ENCODE data around the gene PIGT. TPM values are rescaled to one million over a fixed set of nuclear protein-coding genes. Genes with fewer than 3 reads are reported as not detected.
A peak's percentile ranks its signal among the peaks of the same experiment; 100 is the strongest.

The PIGT gene
- total and polyA plus RNA-seq, 4 experiments from 2014 or later = 81.9 to 92.2 (median 85.1) TPM

DNA sequence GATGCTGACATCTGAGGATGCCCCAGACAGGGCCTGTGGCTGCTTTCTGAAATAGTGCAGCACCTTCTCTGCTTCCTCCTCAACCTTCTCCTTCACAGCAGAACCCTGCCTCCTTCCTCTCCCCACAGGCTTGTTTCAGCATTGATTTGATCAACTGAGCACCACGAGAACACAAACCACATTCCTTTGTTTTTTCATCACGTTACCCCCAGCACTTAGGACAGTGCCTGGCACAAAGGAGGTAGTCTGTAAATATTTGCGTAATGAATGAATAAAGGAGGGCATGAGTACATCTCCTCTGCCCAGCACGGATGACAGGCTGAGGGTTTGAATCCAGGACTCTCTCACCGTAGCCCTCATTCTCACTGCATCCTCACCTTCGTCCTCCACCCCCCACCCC, 32.3 kb downstream of the PIGT start:
- no peaks in the 10 kb centered on the region for H3K36me3 ChIP-seq (ENCODE audit: insufficient read depth, low read length)
- CTCF ChIA-PET (ENCODE audit: partially characterized antibody) = interaction anchor here (2.0 to 10.0 kb wide), 6 partner anchors 12 to 322 kb away, joined by 6 to 89 read pairs (median 16); partner anchors contain the start of gene SYS1
- H3K4me3 ChIP-seq (ENCODE audit: low read length in 2 of 2) = no peak overlapping the region
- intact Hi-C loops (cut with micrococcal nuclease) = no loop called here
- H3K4me1 ChIP-seq (ENCODE audit: insufficient read depth, low read length) = peaks cover 15% of the 10 kb centered on the region
- no peaks in the 10 kb centered on the region for H3K27me3 ChIP-seq (ENCODE audit: insufficient read depth, low read length)
- H3K9me3 ChIP-seq (ENCODE audit: control insufficient read depth in 1 of 2, low read length in 2 of 2) = no peaks in the 10 kb centered on the region
- peaks cover 6 to 9% of the 10 kb centered on the region in 2 donors for H3K27me3 Mint-ChIP-seq
- H3K27ac ChIP-seq (ENCODE audit: low read depth, low read length) = no peak overlapping the region
- H3K4me3 Mint-ChIP-seq = no peak overlapping the region
- DNase-seq = no peak
- H3K27ac Mint-ChIP-seq = no peak overlapping the region
- peaks cover 22 to 29% (median 26%) of the 10 kb centered on the region in 4 donors for H3K4me1 Mint-ChIP-seq
- no peaks in the 10 kb centered on the region for H3K9me3 Mint-ChIP-seq
- peaks cover 2 to 5% of the 10 kb centered on the region in 2 donors for H3K36me3 Mint-ChIP-seq
- POLR2A ChIA-PET (ENCODE audit: partially characterized antibody) = no interaction called here

DNA sequence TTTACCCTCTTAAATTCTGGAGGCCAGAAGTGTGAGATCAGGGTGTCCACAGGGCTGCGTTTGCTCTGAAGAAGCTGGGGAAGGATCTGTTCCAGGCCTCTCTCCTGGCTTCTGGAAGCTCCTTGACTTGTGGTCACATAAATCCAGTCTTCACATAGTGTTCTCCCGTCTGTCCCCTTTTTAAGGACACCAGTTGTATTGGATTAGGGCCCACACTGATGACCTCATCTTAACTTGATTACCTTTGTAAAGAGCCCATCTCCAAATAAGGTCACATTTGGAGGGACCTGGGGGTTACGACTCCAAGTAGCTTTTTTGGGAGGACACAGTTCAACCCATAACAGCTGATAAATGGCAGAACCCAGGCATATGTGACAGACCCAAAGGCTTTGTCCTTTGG, 33.6 kb downstream of the PIGT start:
- ChIA-PET CTCF (ENCODE audit: partially characterized antibody) (interaction anchor here (0.6 to 10.0 kb wide), 24 partner anchors 9 to 766 kb away, joined by 3 to 89 read pairs (median 4); partner anchors contain the start of gene SYS1), POLR2A (ENCODE audit: partially characterized antibody) (interaction anchor here (1.3 to 2.1 kb wide), 2 partner anchors 85 to 87 kb away, joined by 4 to 6 read pairs; partner anchors contain the start of gene SYS1)
- Mint-ChIP-seq H3K4me1 (peaks cover 12 to 18% (median 14%) of the 10 kb centered on the region in 4 donors), H3K4me3 (no peak overlapping the region), H3K36me3 (peaks cover 2 to 5% of the 10 kb centered on the region in 2 donors), H3K27me3 (peaks cover 6 to 9% of the 10 kb centered on the region in 2 donors), H3K27ac (no peak overlapping the region), H3K9me3 (no peaks in the 10 kb centered on the region)
- Histone ChIP-seq H3K27me3 (ENCODE audit: insufficient read depth, low read length) (no peaks in the 10 kb centered on the region), H3K4me1 (ENCODE audit: insufficient read depth, low read length) (peaks cover 3% of the 10 kb centered on the region), H3K9me3 (ENCODE audit: control insufficient read depth in 1 of 2, low read length in 2 of 2) (no peaks in the 10 kb centered on the region), H3K36me3 (ENCODE audit: insufficient read depth, low read length) (no peaks in the 10 kb centered on the region), H3K27ac (ENCODE audit: low read depth, low read length) (no peak overlapping the region), H3K4me3 (ENCODE audit: low read length in 2 of 2) (no peak overlapping the region)
- no peak for DNase-seq
- intact Hi-C loops (cut with micrococcal nuclease) = no loop called here

DNA sequence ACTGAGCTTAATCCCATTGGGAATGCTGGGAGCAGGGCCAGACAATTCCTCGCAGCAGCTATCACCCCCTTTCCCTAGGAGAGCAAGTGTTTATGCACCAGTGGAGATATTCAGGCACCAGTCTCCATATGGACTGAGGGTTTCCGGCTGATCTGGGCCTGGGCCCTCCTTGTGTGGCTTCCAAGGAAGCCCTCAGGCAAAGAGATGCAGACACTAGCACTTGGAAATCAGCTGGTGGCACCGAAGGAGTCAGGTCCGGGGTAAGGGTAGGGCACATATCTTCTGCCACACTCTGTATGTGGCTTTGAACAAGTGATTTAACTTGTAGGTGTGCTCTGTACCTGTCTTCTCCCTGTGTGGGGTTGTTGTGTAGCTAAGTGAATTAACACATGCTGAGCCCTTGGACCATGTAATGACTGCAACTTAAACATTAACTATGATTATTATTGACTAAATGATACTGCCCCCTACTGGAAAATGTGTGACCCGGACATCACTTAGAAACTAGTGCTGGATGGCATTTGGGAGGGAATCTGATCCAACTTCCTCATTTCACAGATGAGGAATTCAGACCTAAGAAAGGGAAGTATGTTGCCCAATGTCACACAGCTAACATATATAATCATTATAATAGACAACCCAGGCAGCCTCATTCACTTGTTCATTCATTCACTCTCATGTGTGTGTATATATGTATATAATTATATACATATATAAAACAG, 34.3 kb downstream of the PIGT start:
- Mint-ChIP-seq H3K4me1 (peaks cover 6 to 11% (median 8%) of the 10 kb centered on the region in 4 donors), H3K4me3 (no peak overlapping the region), H3K9me3 (no peaks in the 10 kb centered on the region), H3K27me3 (peaks cover 4 to 8% of the 10 kb centered on the region in 2 donors), H3K27ac (no peak overlapping the region), H3K36me3 (peaks cover 2 to 5% of the 10 kb centered on the region in 2 donors)
- Histone ChIP-seq H3K4me3 (ENCODE audit: low read length in 2 of 2) (no peak overlapping the region), H3K27ac (ENCODE audit: low read depth, low read length) (no peak overlapping the region), H3K36me3 (ENCODE audit: insufficient read depth, low read length) (no peaks in the 10 kb centered on the region), H3K27me3 (ENCODE audit: insufficient read depth, low read length) (no peaks in the 10 kb centered on the region), H3K9me3 (ENCODE audit: control insufficient read depth in 1 of 2, low read length in 2 of 2) (no peaks in the 10 kb centered on the region), H3K4me1 (ENCODE audit: insufficient read depth, low read length) (no peaks in the 10 kb centered on the region)
- POLR2A ChIA-PET (ENCODE audit: partially characterized antibody) = interaction anchor here (1.0 to 2.1 kb wide), 4 partner anchors 14 to 87 kb away, joined by 3 to 6 read pairs (median 4); partner anchors contain the start of gene SYS1
- CTCF ChIA-PET (ENCODE audit: partially characterized antibody) = interaction anchor here (0.8 to 10.0 kb wide), 24 partner anchors 8 to 767 kb away, joined by 3 to 89 read pairs (median 4); partner anchors contain the start of gene SYS1
- intact Hi-C loops (cut with micrococcal nuclease) = loop anchor here (1.0 kb wide), 3 partner anchors 13 to 131 kb away; partner anchors contain the start of gene SYS1
- peak in 4 of 5 donors; percentile 36 to 47 (median 46) for DNase-seq

DNA sequence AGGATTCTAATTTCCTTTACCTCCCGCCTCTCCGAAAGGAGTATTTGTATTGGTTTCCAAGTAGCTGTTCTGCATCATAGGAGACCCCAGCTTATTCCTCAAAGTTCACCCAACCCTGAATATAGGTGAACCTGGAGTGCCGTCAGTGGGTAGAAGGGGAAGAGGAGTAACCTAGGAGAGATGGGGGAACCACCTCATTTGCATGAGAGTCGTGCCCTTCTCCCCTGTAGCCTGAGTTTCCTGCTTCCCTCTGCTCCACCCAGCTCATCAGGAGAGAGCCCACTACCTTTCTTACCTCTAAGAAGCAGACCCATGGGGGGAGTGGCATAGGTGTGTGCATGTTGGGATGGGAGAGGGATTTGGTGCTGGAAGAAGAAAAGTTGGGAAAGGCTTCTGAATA, 36.3 kb downstream of the PIGT start:
- Mint-ChIP-seq H3K4me3 (no peak overlapping the region), H3K4me1 (peaks cover 0 to 1% (median 0%) of the 10 kb centered on the region in 4 donors), H3K27me3 (peaks cover 3 to 4% of the 10 kb centered on the region in 2 donors), H3K9me3 (no peaks in the 10 kb centered on the region), H3K36me3 (peaks cover 2 to 5% of the 10 kb centered on the region in 2 donors), H3K27ac (no peak overlapping the region)
- ChIA-PET CTCF (ENCODE audit: partially characterized antibody) (interaction anchor here (1.0 to 10.0 kb wide), 9 partner anchors 9 to 316 kb away, joined by 3 to 89 read pairs (median 4); partner anchors contain the start of gene SYS1), POLR2A (ENCODE audit: partially characterized antibody) (interaction anchor here (1.2 to 1.8 kb wide), 3 partner anchors 16 to 131 kb away, joined by 3 to 5 read pairs (median 4); partner anchors contain the start of gene SYS1)
- Histone ChIP-seq H3K27ac (ENCODE audit: low read depth, low read length) (no peak overlapping the region), H3K27me3 (ENCODE audit: insufficient read depth, low read length) (no peaks in the 10 kb centered on the region), H3K36me3 (ENCODE audit: insufficient read depth, low read length) (no peaks in the 10 kb centered on the region), H3K9me3 (ENCODE audit: control insufficient read depth in 1 of 2, low read length in 2 of 2) (no peaks in the 10 kb centered on the region), H3K4me1 (ENCODE audit: insufficient read depth, low read length) (no peaks in the 10 kb centered on the region), H3K4me3 (ENCODE audit: low read length in 2 of 2) (no peak overlapping the region)
- DNase-seq = no peak
- intact Hi-C loops (cut with micrococcal nuclease) = no loop called here

DNA sequence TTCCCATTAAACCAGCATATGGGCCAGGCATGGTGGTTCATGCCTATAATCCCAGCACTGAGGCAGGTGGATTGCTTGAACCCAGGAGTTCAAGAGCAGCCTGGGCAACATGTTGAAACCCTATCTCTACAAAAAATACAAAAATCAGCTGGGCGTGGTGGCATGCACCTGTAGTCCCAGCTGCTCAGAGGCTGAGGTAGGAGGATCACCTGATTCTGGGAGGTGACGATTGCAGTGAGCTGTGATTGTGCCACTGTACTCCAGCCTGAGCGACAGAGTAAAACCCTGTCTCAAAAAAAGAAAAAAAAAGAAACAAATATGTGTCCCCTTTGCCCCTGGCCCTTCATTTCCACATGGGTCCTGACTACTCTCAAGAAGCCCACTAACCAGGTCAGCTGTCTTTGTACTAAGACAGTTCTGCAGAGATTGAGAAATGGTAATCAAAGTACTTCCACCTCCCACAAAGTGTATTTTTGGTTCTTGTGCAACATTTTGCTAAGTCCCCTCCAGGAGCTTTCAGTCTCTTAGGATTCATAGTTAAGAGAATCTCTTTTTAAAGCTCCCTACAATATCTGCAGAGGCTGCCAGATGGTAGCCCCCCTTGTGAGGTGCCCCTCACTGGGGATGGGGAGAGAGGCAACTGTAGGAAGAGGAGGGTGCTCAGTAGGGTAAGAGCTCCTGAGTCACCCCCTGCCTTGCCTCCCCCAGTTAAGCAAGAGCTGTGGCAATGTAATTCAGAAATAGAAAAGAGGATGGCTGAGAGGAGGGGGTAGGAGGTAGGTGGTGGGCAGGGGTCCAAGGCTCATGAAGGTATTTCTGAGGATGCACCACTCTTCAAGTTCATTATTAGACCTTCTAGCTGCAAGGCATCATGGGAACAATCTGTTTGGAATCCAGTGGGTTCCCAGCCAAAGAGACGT, 37.1 kb downstream of the PIGT start:
- Histone ChIP-seq H3K27ac (ENCODE audit: low read depth, low read length) (no peak overlapping the region), H3K4me1 (ENCODE audit: insufficient read depth, low read length) (no peaks in the 10 kb centered on the region), H3K27me3 (ENCODE audit: insufficient read depth, low read length) (no peaks in the 10 kb centered on the region), H3K4me3 (ENCODE audit: low read length in 2 of 2) (no peak overlapping the region), H3K9me3 (ENCODE audit: control insufficient read depth in 1 of 2, low read length in 2 of 2) (no peaks in the 10 kb centered on the region), H3K36me3 (ENCODE audit: insufficient read depth, low read length) (no peaks in the 10 kb centered on the region)
- Mint-ChIP-seq H3K9me3 (no peaks in the 10 kb centered on the region), H3K4me3 (no peak overlapping the region), H3K27ac (no peak overlapping the region), H3K4me1 (peaks cover 0 to 1% (median 0%) of the 10 kb centered on the region in 4 donors), H3K27me3 (peaks cover 3 to 4% of the 10 kb centered on the region in 2 donors), H3K36me3 (peaks cover 2 to 4% of the 10 kb centered on the region in 2 donors)
- intact Hi-C loops (cut with micrococcal nuclease) = no loop called here
- DNase-seq = no peak
- ChIA-PET CTCF (ENCODE audit: partially characterized antibody) (interaction anchor here (1.0 to 10.0 kb wide), 15 partner anchors 9 to 318 kb away, joined by 3 to 89 read pairs (median 4); partner anchors contain the start of gene SYS1), POLR2A (ENCODE audit: partially characterized antibody) (interaction anchor here (0.6 to 1.2 kb wide), 3 partner anchors 12 to 132 kb away, joined by 3 read pairs; no protein-coding TSS in a partner anchor)

DNA sequence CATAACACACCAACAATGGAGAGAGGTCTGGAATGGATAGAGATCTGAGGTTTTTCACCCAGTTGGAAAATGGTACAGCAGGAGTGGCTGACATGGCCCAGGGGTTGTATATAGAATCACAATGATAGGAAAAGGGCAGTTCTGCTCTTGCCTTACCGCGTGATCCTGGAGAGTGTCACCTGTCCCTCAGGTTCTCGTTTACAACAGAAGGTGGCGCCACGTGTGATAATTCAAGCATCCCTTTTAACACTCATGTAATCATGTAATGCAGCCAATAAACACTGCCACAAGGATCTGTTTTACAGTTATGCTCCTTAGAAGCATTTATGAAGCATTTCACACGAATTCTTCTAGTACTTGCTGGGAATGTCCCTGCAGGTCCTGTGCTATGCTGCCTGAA, 40.7 kb downstream of the PIGT start:
- POLR2A ChIA-PET (ENCODE audit: partially characterized antibody) = no interaction called here
- CTCF ChIA-PET (ENCODE audit: partially characterized antibody) = interaction anchor here (0.9 to 1.4 kb wide), 2 partner anchors 8 to 11 kb away, joined by 4 to 7 read pairs; no protein-coding TSS in a partner anchor

More for the DNA sequence above, 40.7 kb downstream of the PIGT start:
- no peak overlapping the region for H3K27ac ChIP-seq (ENCODE audit: low read depth, low read length)
- no peaks in the 10 kb centered on the region for H3K36me3 Mint-ChIP-seq
- no peaks in the 10 kb centered on the region for H3K4me1 ChIP-seq (ENCODE audit: insufficient read depth, low read length)
- no peaks in the 10 kb centered on the region for H3K9me3 ChIP-seq (ENCODE audit: control insufficient read depth in 1 of 2, low read length in 2 of 2)
- no peaks in the 10 kb centered on the region for H3K9me3 Mint-ChIP-seq
- peak overlapping the region in 1 of 7 donors; percentile 11 for H3K27ac Mint-ChIP-seq
- no peak overlapping the region for H3K4me3 Mint-ChIP-seq
- H3K27me3 ChIP-seq (ENCODE audit: insufficient read depth, low read length) = no peaks in the 10 kb centered on the region
- no peaks in the 10 kb centered on the region for H3K4me1 Mint-ChIP-seq
- DNase-seq = peak in 1 of 5 donors; percentile 19
- no peaks in the 10 kb centered on the region for H3K36me3 ChIP-seq (ENCODE audit: insufficient read depth, low read length)
- no peak overlapping the region for H3K4me3 ChIP-seq (ENCODE audit: low read length in 2 of 2)
- intact Hi-C loops (cut with micrococcal nuclease) = loop anchor here (1.0 kb wide), 1 partner anchor 315 kb away; no protein-coding TSS in a partner anchor
- no peaks in the 10 kb centered on the region for H3K27me3 Mint-ChIP-seq
